Measurements from ENCODE around the gene ZNF571.

ZNF571 gene

DNA sequence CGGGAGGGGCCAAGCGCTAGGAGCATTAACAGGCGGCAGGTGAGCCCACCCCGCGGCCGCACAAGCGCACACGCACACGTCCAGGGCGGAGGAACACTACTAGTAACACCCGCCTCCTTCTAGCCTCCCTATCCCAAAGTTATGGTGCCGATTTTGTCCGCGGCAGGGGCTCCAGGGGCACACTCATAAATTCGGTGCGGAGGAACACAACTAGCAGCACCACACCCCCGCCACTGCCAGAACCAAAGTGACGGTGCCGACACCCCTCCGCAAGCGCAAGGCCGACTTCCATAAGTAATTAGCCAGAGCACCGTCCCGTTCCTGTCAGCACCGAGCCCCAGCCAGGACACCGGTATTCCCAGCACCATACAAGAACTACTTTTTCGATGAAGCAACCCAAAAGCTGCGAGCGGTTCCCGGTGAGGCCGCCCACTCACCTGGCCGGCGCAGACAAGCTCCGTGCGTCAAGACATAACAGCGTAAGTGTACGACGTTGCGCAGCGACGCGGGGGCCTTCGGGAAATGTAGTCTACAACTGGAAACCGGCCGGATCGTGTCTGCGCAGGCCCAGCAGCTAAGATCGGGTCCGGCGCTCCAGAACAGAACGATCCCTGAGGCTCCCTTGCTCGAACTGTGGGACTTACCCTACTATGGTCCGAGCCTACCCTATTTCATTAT lies at the start of gene ZNF571, which contains the start of gene ZNF540:
TSS of gene ZNF571 (minus strand) at position 489 of the 678 bp plus-strand sequence. CDS start 8,116 bp downstream, outside the sequence.
TSS of gene ZNF540 (plus strand) at position 573 of the 678 bp plus-strand sequence. CDS start 3,572 bp downstream, outside the sequence.
- peak; percentile 72 to 74 for DNase-seq (ENCODE audit: low read depth in 2 of 2)

DNA sequence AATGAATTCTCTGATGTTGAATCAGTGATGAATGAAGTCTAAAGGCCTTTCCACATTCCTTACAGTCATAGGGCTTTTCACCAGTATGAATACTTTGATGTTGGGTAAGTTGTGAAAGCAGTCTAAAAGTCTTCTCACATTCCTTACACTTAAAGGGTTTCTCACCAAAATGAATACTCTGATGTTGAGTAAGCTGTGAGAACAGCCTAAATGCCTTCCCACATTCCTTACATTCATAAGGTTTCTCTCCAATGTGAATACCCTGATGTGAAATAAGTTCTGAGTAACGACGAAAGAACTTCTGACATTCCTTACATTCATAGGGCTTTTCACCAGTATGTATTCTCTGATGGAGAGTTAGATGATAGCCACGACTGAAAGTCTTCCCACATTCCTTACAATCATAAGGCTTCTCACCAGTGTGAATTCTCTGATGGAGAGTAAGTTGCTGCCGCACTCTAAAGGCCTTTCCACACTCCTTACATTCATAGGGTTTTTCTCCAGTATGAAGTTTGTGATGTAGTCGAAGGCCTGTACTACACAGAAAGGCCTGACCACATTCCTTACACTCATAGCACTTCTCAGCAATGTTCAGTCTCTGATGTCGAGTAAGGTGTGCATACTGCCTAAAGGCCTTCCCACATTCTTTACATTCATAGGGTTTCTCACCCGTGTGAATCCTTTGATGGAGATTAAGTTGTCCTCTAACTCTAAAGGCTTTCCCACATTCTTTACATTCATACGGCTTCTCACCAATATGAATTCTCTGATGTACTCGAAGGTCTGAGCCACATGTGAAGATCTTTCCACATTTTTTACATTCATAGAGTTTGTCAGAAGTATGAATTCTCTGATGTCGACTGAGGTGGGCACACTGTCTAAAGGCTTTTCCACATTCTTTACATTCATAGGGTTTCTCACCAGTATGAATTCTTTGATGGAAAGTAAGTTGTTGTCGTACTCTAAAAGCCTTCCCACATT lies 40.8 kb upstream of the ZNF571 start:
- no peak for DNase-seq (ENCODE audit: low read depth in 2 of 2)

DNA sequence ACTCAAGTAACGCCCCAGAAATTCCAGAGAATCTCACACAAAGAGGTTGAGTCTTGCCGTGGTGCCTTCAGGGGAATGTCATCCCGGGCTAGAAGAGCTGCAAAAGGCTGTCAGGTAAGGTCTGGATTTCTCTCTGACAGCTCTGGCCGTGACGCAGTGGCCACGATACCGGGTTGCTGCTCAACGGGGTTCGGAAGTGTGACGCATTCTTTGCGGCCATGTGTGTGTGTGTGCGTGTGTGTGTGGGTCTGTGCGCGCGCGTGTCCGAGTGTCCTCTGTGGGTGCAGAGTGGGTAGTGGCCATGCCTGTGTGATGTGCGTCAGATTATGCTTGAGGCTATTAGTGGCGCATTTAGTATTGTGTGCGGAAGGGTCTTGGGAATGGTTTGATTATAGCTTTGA lies 390 bp upstream of the ZNF571 start:
- no peak for DNase-seq (ENCODE audit: low read depth in 2 of 2)

DNA sequence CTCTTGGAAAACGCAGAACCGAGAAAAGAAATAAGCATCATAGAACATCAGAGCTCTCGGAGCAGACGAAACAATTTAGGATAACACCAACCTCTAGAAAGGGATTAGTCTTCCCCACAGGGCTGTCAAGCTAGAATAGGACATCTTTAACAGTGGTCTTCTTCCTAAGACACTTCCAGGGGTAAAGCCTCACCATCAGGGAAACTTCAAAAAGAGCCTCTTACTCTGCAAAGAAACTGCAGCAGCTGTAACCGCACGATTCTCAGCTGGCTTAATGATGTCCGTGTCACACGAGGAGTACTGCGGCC lies 642 bp downstream of the ZNF571 start:
- no peak for DNase-seq (ENCODE audit: low read depth in 2 of 2)

DNA sequence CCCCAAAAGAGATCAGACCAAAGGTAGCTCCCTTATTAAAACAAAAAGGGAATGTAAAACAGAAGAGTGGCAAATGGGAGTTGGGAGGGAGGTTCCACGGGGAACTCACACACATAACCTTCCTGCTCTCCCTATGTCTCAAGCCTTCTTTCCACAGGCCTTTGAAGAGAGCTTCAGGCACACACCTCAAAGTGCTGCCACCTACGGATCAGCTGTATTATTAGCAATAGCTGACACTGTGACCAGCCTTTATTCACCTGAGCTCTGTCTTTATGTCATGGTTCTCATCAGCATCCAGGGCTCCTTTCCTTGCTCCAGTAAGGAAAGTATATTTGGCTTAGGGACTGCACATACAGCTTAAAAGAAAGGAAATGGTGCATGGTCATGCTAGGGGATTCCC lies 11.3 kb downstream of the ZNF571 start:
- no peak for DNase-seq (ENCODE audit: low read depth in 2 of 2)

DNA sequence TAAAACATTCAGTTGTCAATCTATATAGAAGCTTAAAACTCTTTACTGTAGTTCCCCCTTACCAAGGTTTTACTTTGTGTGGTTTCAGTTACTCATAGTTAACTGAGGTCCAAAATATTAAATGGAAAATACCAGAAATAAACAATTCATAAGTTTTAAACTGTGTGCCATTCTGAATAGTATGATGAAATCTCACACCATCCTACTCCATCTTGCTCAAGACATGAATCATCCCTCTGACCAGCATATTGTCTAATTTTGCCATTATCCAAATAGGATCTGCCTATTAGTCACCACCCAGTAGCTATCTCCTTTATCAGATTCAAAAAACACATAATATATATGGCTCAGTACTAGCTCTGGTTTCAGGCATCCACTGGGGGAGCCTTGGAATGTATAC lies 22.4 kb downstream of the ZNF571 start:
- no peak for DNase-seq (ENCODE audit: low read depth in 2 of 2)

DNA sequence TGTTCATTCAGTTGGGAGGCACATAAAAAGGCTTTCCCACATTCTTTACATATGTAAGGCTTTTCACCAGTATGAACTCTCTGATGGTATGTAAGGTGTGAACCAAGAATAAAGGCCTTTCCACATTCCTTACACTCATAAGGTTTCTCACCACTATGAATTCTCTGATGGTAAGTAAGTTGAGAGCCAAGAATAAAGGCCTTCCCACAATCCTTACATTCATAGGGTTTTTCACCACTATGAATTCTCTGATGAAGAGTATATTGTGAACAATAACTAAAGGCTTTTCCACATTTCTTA lies 29.3 kb downstream of the ZNF571 start:
- DNase-seq (ENCODE audit: low read depth in 2 of 2): no peak

DNA sequence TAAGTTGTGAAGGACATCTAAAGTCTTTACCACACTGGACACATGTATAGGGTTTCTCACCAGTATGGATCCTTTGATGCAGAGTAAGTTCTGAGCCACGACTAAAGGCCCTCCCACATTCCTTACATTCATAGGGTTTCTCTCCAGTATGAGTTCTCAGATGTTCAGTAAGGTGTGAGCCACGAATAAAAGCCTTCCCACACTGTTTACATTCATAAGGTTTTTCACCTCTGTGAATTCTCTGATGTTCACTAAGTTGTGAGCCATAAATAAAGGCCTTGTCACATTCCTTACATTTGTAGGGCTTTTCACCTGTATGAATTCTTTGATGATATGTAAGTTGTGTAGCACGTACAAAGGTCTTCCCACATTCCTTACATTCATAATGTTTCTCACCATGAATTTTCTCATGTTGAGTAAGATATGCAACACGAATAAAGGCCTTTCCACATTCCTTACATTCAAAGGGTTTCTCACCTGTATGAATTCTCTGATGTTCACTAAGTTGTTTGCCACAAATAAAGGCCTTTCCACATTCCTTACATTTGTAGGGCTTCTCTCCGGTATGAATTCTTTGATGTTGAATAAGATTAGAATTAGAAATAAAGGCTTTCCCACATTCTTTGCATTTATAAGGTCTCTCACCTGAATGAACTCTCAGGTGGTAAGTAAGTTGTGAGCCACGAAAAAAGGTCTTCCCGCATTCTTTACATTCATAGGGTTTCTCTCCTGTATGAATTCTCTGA lies 29.8 kb downstream of the ZNF571 start:
- no peak for DNase-seq (ENCODE audit: low read depth in 2 of 2)

DNA sequence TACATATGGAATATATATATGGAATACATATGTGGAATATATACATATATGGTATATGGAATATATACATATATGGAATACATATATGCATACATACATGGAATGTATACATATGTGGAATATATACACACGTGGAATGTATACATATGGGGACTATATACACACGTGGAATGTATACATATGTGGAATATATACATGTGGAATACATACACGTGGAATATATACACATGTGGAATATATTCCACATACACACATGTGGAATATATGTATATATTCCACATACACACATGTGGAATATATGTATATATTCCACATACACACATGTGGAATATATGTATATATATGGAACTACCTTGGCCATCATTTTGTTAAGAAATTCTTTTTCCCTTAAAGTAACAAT lies 31.1 kb downstream of the ZNF571 start:
- DNase-seq (ENCODE audit: low read depth in 2 of 2): no peak

DNA sequence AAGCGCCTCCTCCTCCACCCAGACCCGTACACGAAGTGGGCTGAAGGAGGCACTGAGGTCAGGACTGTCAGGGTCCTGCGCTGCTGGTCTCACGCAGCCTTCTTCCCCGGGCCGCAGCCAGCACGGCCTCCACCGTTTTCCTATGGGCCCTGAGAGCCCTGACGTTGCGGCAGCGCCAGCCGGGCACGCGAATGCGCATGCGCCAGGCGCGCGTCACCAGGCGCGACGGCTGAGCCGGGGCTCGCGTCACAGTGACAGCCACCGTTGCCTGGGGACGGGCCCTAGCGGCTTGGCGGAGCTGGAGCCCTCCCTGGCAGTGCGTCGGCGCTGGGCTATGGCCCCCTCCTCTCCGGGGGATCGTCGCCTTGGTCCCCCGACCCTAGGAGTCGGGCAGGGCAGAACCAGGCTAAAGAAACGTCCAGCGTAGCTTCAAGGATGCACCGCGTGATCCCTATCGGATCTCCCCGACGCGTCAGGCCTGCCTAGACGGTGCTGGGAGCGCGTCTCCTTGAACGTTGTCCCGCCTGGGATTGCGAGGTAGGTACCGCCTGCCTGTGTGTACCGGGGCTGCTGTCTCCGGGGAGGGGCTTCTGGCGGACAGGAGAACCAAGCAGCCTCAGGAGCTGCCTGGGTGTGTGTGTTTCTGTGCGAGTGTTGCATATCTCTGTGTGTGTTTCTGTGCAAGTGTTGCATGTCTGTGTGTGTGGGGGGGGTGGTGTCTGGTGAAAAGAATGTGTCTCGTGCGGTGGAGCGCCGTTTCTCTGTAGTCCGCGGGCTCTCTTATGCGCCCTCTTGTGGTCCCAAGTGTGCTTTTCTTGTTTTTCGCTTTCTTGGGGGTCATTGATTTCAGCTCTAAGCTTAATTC lies 43.2 kb downstream of the ZNF571 start:
- peak; percentile 47 to 55 for DNase-seq (ENCODE audit: low read depth in 2 of 2)

DNA sequence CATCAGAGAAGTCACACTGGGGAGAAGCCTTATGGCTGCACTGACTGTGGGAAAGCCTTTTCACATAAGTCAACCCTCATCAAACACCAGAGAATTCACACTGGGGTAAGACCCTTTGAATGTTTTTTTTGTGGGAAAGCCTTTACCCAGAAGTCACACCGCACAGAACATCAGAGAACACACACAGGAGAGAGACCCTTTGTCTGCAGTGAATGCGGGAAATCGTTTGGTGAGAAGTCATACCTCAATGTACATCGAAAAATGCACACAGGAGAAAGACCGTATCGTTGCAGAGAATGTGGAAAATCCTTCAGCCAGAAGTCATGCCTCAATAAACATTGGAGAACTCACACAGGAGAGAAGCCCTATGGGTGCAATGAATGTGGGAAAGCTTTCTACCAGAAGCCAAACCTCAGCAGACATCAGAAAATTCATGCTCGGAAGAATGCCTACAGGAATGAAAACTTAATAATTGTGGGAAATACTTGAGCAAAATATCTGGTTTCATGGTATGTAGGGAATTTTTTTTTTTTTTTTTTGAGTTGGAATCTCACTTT lies 57.1 kb downstream of the ZNF571 start:
- no peak for DNase-seq (ENCODE audit: low read depth in 2 of 2)

DNA sequence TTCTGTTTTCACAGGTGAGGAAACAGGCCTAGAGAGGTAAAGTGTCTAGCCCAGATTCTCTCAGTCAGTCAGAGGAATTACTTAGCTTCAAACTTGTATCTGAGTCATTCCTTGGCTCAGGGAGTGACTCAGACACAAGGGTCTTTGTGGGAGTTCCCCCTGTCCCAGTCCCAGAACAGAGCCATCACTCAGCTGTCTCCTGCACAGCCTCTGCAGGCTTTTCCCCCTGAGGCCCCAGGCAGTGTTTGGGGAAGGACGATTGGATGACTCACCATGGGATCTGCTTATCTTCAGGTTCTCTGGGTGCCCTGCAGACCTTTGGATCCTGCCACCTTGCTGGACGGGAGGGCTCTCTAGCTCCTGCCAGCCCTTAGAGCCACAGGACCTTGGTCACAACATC lies 74.7 kb downstream of the ZNF571 start:
- no peak for DNase-seq (ENCODE audit: low read depth in 2 of 2)

All from fibroblast of skin of left quadriceps (primary cell).